ENCODE data around the gene SRSF1. TPM values are rescaled to one million over a fixed set of nuclear protein-coding genes. Genes with fewer than 3 reads are reported as not detected.

SRSF1 gene
- total RNA-seq, 2 experiments from 2014 or later = 531 to 582 TPM

DNA sequence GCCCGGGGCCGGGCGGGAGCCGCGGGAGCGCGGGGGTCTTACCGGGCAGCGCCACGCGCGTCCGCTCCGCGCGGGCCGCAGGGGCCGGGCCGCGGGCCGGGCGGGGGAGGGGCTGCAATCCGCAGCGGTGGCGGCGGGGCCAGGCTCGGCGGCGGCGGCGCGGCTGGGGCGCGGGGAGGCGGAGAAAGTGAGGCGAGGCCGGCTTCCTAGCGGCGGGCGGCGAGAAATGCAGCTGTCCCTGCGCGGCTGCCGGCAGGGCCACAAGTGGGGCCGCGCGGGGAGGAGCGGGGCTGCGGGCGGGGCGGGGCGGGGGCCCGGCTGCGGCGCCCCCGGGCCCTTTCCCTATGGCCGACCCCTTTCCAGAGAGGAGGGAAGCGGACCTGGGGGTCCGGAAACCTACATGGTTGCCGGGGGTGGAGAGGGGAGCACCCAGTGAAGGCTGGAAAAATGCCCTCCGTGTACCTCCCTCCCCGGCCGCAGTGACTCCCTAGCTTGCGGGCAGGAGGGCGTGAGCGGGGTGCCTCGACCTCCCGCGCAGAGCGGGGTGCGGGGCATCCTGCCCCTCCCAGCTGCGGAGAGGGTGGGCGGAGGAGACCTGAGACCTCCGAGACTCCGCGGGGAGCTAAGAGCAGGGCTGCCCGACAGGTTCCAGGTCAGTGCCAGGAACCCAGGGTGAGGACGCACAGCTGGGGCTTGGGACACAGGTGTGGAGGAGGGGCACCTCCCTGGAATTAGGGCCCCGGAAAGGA lies 51.7 kb downstream of the SRSF1 start, which contains the start of gene CUEDC1:
Gene CUEDC1 (minus strand): TSS at position 230 of the 749 bp plus-strand sequence. CDS start 69,848 bp downstream, outside the sequence.
- peak within 1 kb of the TSS; percentile 74 for H3K4me2 ChIP-seq (ENCODE audit: low read length)
- CTCF ChIA-PET (ENCODE audit: unreplicated experiment) = no interaction called here
- H3K79me2 ChIP-seq (ENCODE audit: insufficient read depth, low read depth, low read length) = no peaks in the 10 kb centered on the region
- H3K4me1 ChIP-seq (ENCODE audit: insufficient read depth, low read length, poor library complexity, severe bottlenecking) = peaks cover 30% of the 10 kb centered on the region
- H3K9me2 ChIP-seq (ENCODE audit: insufficient read depth, low read length) = no peaks in the 10 kb centered on the region
- peak within 1 kb of the TSS; percentile 32 for H3K4me3 ChIP-seq (ENCODE audit: low read depth, low read length, poor library complexity, severe bottlenecking)
- intact Hi-C loops (cut with micrococcal nuclease; ENCODE audit: unreplicated experiment) = no loop called here
- H3K27ac ChIP-seq (ENCODE audit: low read depth, low read length, poor library complexity, severe bottlenecking) = no peak within 1 kb of the TSS
- H2AFZ ChIP-seq (ENCODE audit: low read length) = no peak within 1 kb of the TSS
- H3K9me3 ChIP-seq (ENCODE audit: low read length) = no peaks in the 10 kb centered on the region
- H4K20me1 ChIP-seq (ENCODE audit: insufficient read depth, low read length) = peaks cover 5% of the 10 kb centered on the region; the same call in 1 of the 2 replicates
- H3K36me3 ChIP-seq (ENCODE audit: insufficient read depth, low read length) = no peaks in the 10 kb centered on the region
- DNase-seq (ENCODE audit: low spot score) = peak; percentile 46
- no peak for TF ChIP-seq EZH2phosphoT487 (IDR thresholded peaks at IDR 0.05; ENCODE audit: borderline replicate concordance, low read depth, low read length)
- TF ChIP-seq, protein P1, sequence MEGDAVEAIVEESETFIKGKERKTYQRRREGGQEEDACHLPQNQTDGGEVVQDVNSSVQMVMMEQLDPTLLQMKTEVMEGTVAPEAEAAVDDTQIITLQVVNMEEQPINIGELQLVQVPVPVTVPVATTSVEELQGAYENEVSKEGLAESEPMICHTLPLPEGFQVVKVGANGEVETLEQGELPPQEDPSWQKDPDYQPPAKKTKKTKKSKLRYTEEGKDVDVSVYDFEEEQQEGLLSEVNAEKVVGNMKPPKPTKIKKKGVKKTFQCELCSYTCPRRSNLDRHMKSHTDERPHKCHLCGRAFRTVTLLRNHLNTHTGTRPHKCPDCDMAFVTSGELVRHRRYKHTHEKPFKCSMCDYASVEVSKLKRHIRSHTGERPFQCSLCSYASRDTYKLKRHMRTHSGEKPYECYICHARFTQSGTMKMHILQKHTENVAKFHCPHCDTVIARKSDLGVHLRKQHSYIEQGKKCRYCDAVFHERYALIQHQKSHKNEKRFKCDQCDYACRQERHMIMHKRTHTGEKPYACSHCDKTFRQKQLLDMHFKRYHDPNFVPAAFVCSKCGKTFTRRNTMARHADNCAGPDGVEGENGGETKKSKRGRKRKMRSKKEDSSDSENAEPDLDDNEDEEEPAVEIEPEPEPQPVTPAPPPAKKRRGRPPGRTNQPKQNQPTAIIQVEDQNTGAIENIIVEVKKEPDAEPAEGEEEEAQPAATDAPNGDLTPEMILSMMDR (conservative IDR thresholded peaks at IDR 0.05; ENCODE audit: low read length) = 0 out of 2 replicates have a peak, but pooled peaks have one; percentile 16
- no TSS peak for BruUV-seq (replicated peaks)
- POLR2A ChIA-PET = interaction anchor here (1.9 kb wide), 1 partner anchor 8 kb away, joined by 8 read pairs; no protein-coding TSS in a partner anchor

DNA sequence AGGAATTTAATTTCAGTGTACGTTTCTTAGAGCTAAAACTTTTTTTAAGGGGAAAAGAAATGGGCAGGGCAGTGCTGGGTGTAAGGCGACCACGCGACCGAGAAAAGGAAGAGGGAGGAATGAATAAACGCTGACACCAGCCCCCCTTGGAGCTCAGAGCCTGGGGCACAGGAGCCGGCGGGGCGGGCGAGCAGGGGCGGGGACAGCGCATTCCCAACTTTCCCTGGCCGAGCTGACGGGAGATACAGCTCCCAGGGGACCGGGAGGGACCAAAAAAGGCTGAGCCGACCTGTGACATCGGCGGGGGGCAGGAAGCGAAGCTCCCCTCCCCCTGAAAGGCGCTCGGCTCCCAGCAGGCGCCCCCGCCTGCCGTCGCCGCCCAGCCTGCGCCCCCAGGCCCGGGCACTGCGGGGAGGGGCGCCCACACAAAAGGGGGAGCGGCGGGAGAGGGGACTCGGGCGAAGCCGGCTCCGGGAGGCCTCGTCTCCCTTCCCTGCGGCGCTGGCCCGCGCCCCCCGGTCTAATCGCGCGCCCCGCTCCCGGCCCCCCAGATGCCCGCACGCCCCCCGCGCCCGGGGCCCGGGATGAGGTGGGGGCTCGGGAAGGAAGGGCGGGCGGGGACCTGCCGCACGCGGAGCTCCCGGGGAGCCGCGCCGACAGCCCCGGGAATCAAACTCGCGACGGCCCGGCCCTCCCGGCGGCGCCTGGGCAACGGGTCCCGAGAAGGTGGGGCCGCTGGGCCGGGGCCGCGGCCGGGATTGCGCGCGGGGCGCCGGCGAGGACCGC lies 52.5 kb downstream of the SRSF1 start:
- Histone ChIP-seq H3K79me2 (ENCODE audit: insufficient read depth, low read depth, low read length) (no peaks in the 10 kb centered on the region), H2AFZ (ENCODE audit: low read length) (no peak overlapping the region), H4K20me1 (ENCODE audit: insufficient read depth, low read length) (peaks cover 5% of the 10 kb centered on the region; the same call in 1 of the 2 replicates), H3K4me1 (ENCODE audit: insufficient read depth, low read length, poor library complexity, severe bottlenecking) (peaks cover 30% of the 10 kb centered on the region), H3K4me3 (ENCODE audit: low read depth, low read length, poor library complexity, severe bottlenecking) (peak overlapping the region; percentile 23), H3K9me3 (ENCODE audit: low read length) (no peaks in the 10 kb centered on the region), H3K27ac (ENCODE audit: low read depth, low read length, poor library complexity, severe bottlenecking) (no peak overlapping the region), H3K4me2 (ENCODE audit: low read length) (peak overlapping the region; percentile 35; the same call in 1 of the 2 replicates), H3K36me3 (ENCODE audit: insufficient read depth, low read length) (no peaks in the 10 kb centered on the region), H3K9me2 (ENCODE audit: insufficient read depth, low read length) (no peaks in the 10 kb centered on the region)
- no peak for DNase-seq (ENCODE audit: low spot score)
- no peak for TF ChIP-seq EZH2phosphoT487 (IDR thresholded peaks at IDR 0.05; ENCODE audit: borderline replicate concordance, low read depth, low read length)
- TF ChIP-seq, protein P1 (conservative IDR thresholded peaks at IDR 0.05; ENCODE audit: low read length) = no peak
- intact Hi-C loops (cut with micrococcal nuclease; ENCODE audit: unreplicated experiment) = no loop called here
- no TSS peak for BruUV-seq (replicated peaks)
- CTCF ChIA-PET (ENCODE audit: unreplicated experiment) = no interaction called here
- POLR2A ChIA-PET = interaction anchor here (0.7 kb wide), 1 partner anchor 14 kb away, joined by 4 read pairs; no protein-coding TSS in a partner anchor
